Measurements from ENCODE around the gene CYP3A5. TPM values are rescaled to one million over a fixed set of nuclear protein-coding genes. Genes with fewer than 3 reads are reported as not detected.
"Not testable (repeated sequence)": the region's sequence is repeated elsewhere in the genome, so short reads cannot be mapped to it uniquely, and the experiment has no call there.

Gene CYP3A5
- total RNA-seq, 4 donors from 2014 or later = 0.47 to 5.3 (median 1.9) TPM

DNA sequence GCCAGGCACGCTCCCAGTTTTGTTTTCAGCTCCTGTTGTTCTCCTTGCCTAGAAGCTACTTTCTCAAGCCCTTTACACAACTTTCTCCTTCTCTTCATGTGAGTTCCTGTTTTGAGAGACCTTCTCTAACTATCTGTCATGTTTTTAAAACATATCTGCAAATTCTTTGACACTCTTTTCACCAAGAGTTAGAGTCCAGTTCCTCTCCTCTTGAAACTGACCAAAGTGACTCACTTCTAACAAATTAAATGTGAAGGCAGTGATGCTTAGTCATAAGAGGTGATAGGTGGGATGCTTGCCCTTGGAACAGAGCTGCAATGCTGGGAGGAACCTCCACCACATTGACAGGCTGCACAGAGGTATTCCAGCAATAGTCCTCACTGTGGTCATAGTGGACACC lies 37.8 kb downstream of the CYP3A5 start:
- H3K9me3 ChIP-seq = no peaks in the 10 kb centered on the region
- H3K27ac ChIP-seq = no peak overlapping the region
- WGBS, 2 donors (ENCODE audit: low coverage in 1 of 2) = 100% methylated on average over 1 of the region's 1 CpG
- H3K27me3 ChIP-seq = no peaks in the 10 kb centered on the region
- no peak overlapping the region for H3K4me3 ChIP-seq
- H3K4me1 ChIP-seq = no peaks in the 10 kb centered on the region
- peaks cover 0 to 48% of the 10 kb centered on the region in 2 donors for H3K36me3 ChIP-seq
- no peak for ATAC-seq
- TF ChIP-seq POLR2AphosphoS5 (IDR thresholded peaks at IDR 0.05) (no peak), POLR2A (IDR thresholded peaks at IDR 0.05) (no peak), EP300 (IDR thresholded peaks at IDR 0.05) (no peak)
- TF ChIP-seq, protein P1, sequence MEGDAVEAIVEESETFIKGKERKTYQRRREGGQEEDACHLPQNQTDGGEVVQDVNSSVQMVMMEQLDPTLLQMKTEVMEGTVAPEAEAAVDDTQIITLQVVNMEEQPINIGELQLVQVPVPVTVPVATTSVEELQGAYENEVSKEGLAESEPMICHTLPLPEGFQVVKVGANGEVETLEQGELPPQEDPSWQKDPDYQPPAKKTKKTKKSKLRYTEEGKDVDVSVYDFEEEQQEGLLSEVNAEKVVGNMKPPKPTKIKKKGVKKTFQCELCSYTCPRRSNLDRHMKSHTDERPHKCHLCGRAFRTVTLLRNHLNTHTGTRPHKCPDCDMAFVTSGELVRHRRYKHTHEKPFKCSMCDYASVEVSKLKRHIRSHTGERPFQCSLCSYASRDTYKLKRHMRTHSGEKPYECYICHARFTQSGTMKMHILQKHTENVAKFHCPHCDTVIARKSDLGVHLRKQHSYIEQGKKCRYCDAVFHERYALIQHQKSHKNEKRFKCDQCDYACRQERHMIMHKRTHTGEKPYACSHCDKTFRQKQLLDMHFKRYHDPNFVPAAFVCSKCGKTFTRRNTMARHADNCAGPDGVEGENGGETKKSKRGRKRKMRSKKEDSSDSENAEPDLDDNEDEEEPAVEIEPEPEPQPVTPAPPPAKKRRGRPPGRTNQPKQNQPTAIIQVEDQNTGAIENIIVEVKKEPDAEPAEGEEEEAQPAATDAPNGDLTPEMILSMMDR (IDR thresholded peaks at IDR 0.05) = no peak

DNA sequence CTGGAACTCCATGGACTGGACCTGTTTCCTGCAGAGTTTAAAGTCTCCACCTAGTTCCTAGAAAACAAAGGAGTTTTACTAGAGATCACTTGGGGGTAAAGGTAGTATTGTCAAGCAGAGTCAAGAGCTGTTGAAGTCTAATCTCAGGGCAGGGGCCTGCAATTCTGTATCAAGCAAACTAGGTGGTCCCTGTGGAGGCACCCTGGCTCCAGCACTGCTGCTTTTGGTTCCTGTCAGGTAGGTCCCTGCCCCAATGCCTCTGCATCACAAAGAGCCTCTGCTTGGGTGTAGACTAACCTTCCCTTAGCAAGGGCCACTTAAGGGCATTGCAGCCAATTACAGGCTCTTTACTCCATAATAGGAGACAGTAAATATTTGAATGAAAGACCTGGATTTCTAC lies 40.5 kb downstream of the CYP3A5 start:
- no peak for ATAC-seq
- Histone ChIP-seq H3K27ac (no peak overlapping the region), H3K9me3 (no peaks in the 10 kb centered on the region), H3K4me1 (no peaks in the 10 kb centered on the region), H3K36me3 (peaks cover 0 to 39% of the 10 kb centered on the region in 2 donors), H3K4me3 (no peak overlapping the region), H3K27me3 (no peaks in the 10 kb centered on the region)
- no peak for TF ChIP-seq POLR2AphosphoS5 (IDR thresholded peaks at IDR 0.05)
- TF ChIP-seq EP300 (IDR thresholded peaks at IDR 0.05) = no peak
- TF ChIP-seq, protein P1 (IDR thresholded peaks at IDR 0.05) = no peak
- no peak for TF ChIP-seq POLR2A (IDR thresholded peaks at IDR 0.05)

DNA sequence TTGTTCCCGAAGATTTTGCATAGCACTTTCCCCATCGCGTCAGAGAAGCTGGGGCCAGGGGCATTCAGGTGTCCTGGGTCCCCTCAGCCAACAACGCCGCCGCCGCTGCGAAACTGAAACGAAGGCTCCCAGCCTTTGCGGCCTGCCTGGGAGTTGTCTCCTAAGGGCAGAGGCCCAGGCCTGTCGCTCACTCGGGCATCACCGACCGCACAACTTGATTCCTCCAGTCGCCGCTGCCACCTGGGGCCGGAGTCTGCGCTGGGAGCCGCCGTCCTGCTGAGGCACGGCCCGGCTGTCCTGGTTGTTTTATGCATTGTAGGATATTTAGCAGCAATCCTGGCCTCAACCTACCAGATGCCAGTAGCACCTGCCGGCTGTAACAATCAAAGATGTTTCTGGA lies 41.1 kb downstream of the CYP3A5 start:
- ATAC-seq = no peak
- Histone ChIP-seq H3K9me3 (no peaks in the 10 kb centered on the region), H3K27me3 (no peaks in the 10 kb centered on the region), H3K4me3 (no peak overlapping the region), H3K36me3 (peaks cover 0 to 39% of the 10 kb centered on the region in 2 donors), H3K4me1 (no peaks in the 10 kb centered on the region), H3K27ac (no peak overlapping the region)
- no CpG with 5 or more reads among the region's 23 CpGs for WGBS, 2 donors (ENCODE audit: low coverage in 1 of 2)
- TF ChIP-seq POLR2AphosphoS5 (IDR thresholded peaks at IDR 0.05) (no peak), POLR2A (IDR thresholded peaks at IDR 0.05) (no peak), EP300 (IDR thresholded peaks at IDR 0.05) (no peak)
- TF ChIP-seq, protein P1 (IDR thresholded peaks at IDR 0.05) = no peak

DNA sequence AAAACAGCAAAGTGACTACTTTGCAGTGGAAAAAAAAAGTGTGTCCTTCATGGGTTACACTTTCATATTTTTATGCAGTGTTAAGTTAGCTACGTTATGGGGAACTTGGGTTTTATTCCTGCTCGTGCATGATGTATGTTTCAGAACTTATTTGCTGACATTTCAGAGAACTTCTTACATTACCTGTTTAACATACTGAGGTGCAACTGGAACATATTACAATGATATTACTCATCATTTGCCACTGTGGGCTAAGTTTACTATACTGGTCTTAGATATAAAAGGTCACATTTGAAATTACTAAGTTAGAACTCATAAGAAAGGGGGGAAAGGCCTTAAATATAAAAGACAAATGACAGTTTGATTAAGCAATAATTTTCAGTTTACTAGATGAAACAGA lies 42.4 kb downstream of the CYP3A5 start:
- not testable (repeated sequence) for H3K9me3 ChIP-seq, H3K4me3 ChIP-seq, H3K27ac ChIP-seq, ATAC-seq, H3K4me1 ChIP-seq, H3K27me3 ChIP-seq
- peaks cover 0 to 42% of the 10 kb centered on the region in 2 donors for H3K36me3 ChIP-seq
- WGBS, 2 donors (ENCODE audit: low coverage in 1 of 2) = 75 to 83% methylated on average over 2 of the region's 2 CpGs

DNA sequence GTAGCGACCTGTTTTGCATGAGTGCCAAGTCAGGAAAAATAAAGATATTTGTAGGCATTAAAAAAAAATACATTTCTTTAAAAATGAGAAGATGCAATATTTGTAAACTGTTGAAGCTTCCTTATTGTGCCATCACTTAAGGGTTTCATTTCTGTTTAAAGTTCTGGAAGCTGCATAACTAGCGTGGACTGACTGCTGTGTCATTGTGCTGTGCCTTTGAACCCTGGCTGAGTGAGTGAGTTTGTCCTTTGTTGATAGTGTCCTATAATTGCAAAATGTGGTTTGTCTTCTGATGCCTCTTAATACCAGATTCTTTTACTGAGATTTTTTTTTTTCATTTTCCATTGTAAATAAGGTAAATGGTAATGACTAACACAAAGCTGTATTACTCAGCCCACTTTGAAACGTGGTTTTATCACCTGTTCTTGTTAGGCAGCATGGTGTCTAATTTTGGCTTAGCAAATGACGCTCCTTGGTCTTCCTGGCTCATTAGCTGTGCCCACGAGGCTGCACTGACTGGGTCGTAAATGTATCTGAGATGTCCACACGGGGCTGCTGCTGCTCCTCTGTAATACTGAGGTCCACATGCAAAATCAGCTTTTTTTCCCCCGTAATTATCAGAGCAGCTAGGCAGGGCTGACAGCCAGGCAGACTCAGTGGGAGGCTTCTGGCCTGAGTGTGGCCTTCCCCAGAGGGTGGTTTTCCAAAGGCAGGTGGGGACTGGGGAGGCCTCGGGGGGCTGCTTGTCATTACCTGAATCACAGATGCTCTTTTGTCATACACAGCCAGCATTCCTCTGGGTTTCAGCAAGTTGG lies 48.3 kb downstream of the CYP3A5 start:
- no peaks in the 10 kb centered on the region for H3K9me3 ChIP-seq
- H3K4me3 ChIP-seq = no peak overlapping the region
- H3K4me1 ChIP-seq = no peaks in the 10 kb centered on the region
- no peak overlapping the region for H3K27ac ChIP-seq
- TF ChIP-seq, protein P1 (IDR thresholded peaks at IDR 0.05) = peak in 1 of 4 experiments; percentile 15
- TF ChIP-seq POLR2A (IDR thresholded peaks at IDR 0.05) = no peak
- 53 to 57% methylated on average over 1 to 6 of the region's 9 CpGs for WGBS, 2 donors (ENCODE audit: low coverage in 1 of 2)
- ATAC-seq = no peak
- no peaks in the 10 kb centered on the region for H3K27me3 ChIP-seq
- peaks cover 0 to 81% of the 10 kb centered on the region in 2 donors for H3K36me3 ChIP-seq
